ENCODE results near the gene ZNF646.

The ZNF646 gene

GRCh38 chr16:31073970-31074813, at the start of gene ZNF646, which contains the start of gene ZNF668:
Gene ZNF646, plus strand, starts transcription at chr16:31074422. Its CDS starts 1,903 bp downstream, at chr16:31076325.
Gene ZNF668, minus strand, starts transcription at chr16:31074240. Its CDS starts 9,781 bp downstream, at chr16:31064459.
- DNase-seq: peak; percentile 97

- no peak for DNase-seq
Measured at GRCh38 chr16:31025339-31025738, 48.9 kb upstream of the ZNF646 start.

- no peak for DNase-seq
Measured at GRCh38 chr16:31029272-31029671, 45.0 kb upstream of the ZNF646 start.

GRCh38 chr16:31031276-31031675, 42.9 kb upstream of the ZNF646 start:
- DNase-seq: no peak

GRCh38 chr16:31032736-31033708, 41.2 kb upstream of the ZNF646 start, which contains the start of gene STX4:
Gene STX4, plus strand, starts transcription at chr16:31033558. Its CDS starts 248 bp downstream, at chr16:31033806.
- DNase-seq: peak; percentile 96

- DNase-seq: peak; percentile 85
Measured at GRCh38 chr16:31033709-31034492, 40.3 kb upstream of the ZNF646 start.

- no peak for DNase-seq
Measured at GRCh38 chr16:31036691-31037090, 37.5 kb upstream of the ZNF646 start.

- no peak for DNase-seq
Measured at GRCh38 chr16:31038993-31039392, 35.2 kb upstream of the ZNF646 start.

- DNase-seq: no peak
Measured at GRCh38 chr16:31042866-31043265, 31.4 kb upstream of the ZNF646 start.

GRCh38 chr16:31043352-31043751, 30.9 kb upstream of the ZNF646 start:
- no peak for DNase-seq

GRCh38 chr16:31043898-31044481, 30.2 kb upstream of the ZNF646 start:
- DNase-seq: no peak

GRCh38 chr16:31050280-31051030, 23.8 kb upstream of the ZNF646 start:
- DNase-seq: no peak

GRCh38 chr16:31052114-31052513, 22.1 kb upstream of the ZNF646 start:
- no peak for DNase-seq

- DNase-seq: no peak
Measured at GRCh38 chr16:31055613-31056012, 18.6 kb upstream of the ZNF646 start.

- DNase-seq: no peak
Measured at GRCh38 chr16:31061126-31061812, 13.0 kb upstream of the ZNF646 start.

- DNase-seq: no peak
Measured at GRCh38 chr16:31061813-31062440, 12.3 kb upstream of the ZNF646 start.

- no peak for DNase-seq
Measured at GRCh38 chr16:31063495-31063842, 10.8 kb upstream of the ZNF646 start.

GRCh38 chr16:31063843-31064611, 10.2 kb upstream of the ZNF646 start:
- no peak for DNase-seq

GRCh38 chr16:31064882-31065461, 9.2 kb upstream of the ZNF646 start:
- no peak for DNase-seq

Data from activated CD8-positive, alpha-beta memory T cell treated with anti-CD3 and anti-CD28 coated beads, Interleukin-2, amount 50 U/mL, for 4 hours (primary cell).